Loucy (cell line): ENCODE data around the gene KDM6A.

Experiments used
- H2AFZ ChIP-seq: fragments of 200-600 bp; sonication (generic); 2 replicates; pipeline ENCODE4 v1.6.0; 2016; ENCODE audit warnings: antibody characterized with exemption, mild to moderate bottlenecking, low read length, moderate library complexity
- H3F3A ChIP-seq: fragments of 200-600 bp; 2 replicates; pipeline ENCODE4 v1.6.0; 2016; ENCODE audit warnings: antibody characterized with exemption, low read depth, mild to moderate bottlenecking
- H3K27me3 ChIP-seq: fragments of 200-600 bp; sonication (generic); 2 replicates; pipeline ENCODE4 v1.6.1; 2014; ENCODE audit warnings: low read length, mild to moderate bottlenecking; ENCODE audit not compliant: insufficient read depth, poor library complexity, severe bottlenecking
- H3K36me3 ChIP-seq: fragments of 200-600 bp; sonication (generic); 2 replicates; pipeline ENCODE4 v1.6.1; 2016; ENCODE audit warnings: low read length; ENCODE audit not compliant: insufficient read depth
- H3K4me1 ChIP-seq: fragments of 200-600 bp; sonication (generic); 2 replicates; pipeline ENCODE4 v1.5.1; 2014; ENCODE audit warnings: low read length, mild to moderate bottlenecking; ENCODE audit not compliant: insufficient read depth, poor library complexity, severe bottlenecking
- H3K4me2 ChIP-seq: fragments of 200-600 bp; sonication (generic); 2 replicates; pipeline ENCODE4 v1.6.0; 2014; ENCODE audit warnings: antibody characterized with exemption, low read length, low read depth, mild to moderate bottlenecking; ENCODE audit not compliant: poor library complexity, severe bottlenecking
- H3K4me3 ChIP-seq: fragments of 200-600 bp; sonication (generic); 2 replicates; pipeline ENCODE4 v1.5.1; 2014; ENCODE audit warnings: low read length, mild to moderate bottlenecking, mixed read lengths; ENCODE audit not compliant: poor library complexity, severe bottlenecking
- H3K79me2 ChIP-seq: fragments of 200-600 bp; sonication (generic); 2 replicates; pipeline ENCODE4 v1.6.1; 2014; ENCODE audit warnings: low read length; ENCODE audit not compliant: insufficient read depth
- H3K9ac ChIP-seq: fragments of 200-600 bp; sonication (generic); 2 replicates; pipeline ENCODE4 v1.6.0; 2014; ENCODE audit warnings: mild to moderate bottlenecking, low read depth, low read length, moderate library complexity; ENCODE audit not compliant: poor library complexity, severe bottlenecking
- H3K9me2 ChIP-seq: fragments of 200-600 bp; sonication (generic); replicated peaks from 2 replicates; pipeline ENCODE4 v1.6.1; 2016; ENCODE audit warnings: low read depth, low read length, mixed read lengths
- H3K9me3 ChIP-seq: fragments of 200-600 bp; sonication (generic); 2 replicates; pipeline ENCODE4 v1.6.1; 2014; ENCODE audit warnings: mild to moderate bottlenecking, antibody characterized with exemption, low read length, low read depth; ENCODE audit not compliant: insufficient read depth
- H4K20me1 ChIP-seq: fragments of 200-600 bp; sonication (generic); 2 replicates; pipeline ENCODE4 v1.6.0; 2014; ENCODE audit warnings: antibody characterized with exemption, low read length, mild to moderate bottlenecking; ENCODE audit not compliant: insufficient read depth, poor library complexity, severe bottlenecking
- EZH2phosphoT487 ChIP-seq: fragments of 200-600 bp; IDR thresholded peaks from 2 replicates; pipeline ENCODE4 v1.6.1; 2018; ENCODE audit warnings: antibody characterized with exemption, mild to moderate bottlenecking, moderate library complexity, borderline replicate concordance
- TF ChIP-seq, protein P1 (sequence below): fragments of 200-600 bp; sonication (generic); conservative IDR thresholded peaks from 2 replicates; pipeline ENCODE4 v1.5.1; 2014; ENCODE audit warnings: mild to moderate bottlenecking, antibody characterized with exemption, low read length

The KDM6A gene

GRCh38 chrX:44913656-44914531 lies 40.9 kb downstream of the KDM6A start:
- Histone ChIP-seq H3K9me3 (no peaks in the 10 kb centered on the region), H4K20me1 (peaks cover 29% of the 10 kb centered on the region), H3F3A (no peaks in the 10 kb centered on the region), H3K27me3 (no peaks in the 10 kb centered on the region), H3K9me2 (no peaks in the 10 kb centered on the region), H3K79me2 (peaks cover 76% of the 10 kb centered on the region), H3K9ac (no peak overlapping the region), H3K4me2 (no peak overlapping the region), H3K4me3 (no peak overlapping the region), H3K4me1 (peaks cover 4% of the 10 kb centered on the region), H2AFZ (no peak overlapping the region), H3K36me3 (no peaks in the 10 kb centered on the region)
- TF ChIP-seq, protein P1, sequence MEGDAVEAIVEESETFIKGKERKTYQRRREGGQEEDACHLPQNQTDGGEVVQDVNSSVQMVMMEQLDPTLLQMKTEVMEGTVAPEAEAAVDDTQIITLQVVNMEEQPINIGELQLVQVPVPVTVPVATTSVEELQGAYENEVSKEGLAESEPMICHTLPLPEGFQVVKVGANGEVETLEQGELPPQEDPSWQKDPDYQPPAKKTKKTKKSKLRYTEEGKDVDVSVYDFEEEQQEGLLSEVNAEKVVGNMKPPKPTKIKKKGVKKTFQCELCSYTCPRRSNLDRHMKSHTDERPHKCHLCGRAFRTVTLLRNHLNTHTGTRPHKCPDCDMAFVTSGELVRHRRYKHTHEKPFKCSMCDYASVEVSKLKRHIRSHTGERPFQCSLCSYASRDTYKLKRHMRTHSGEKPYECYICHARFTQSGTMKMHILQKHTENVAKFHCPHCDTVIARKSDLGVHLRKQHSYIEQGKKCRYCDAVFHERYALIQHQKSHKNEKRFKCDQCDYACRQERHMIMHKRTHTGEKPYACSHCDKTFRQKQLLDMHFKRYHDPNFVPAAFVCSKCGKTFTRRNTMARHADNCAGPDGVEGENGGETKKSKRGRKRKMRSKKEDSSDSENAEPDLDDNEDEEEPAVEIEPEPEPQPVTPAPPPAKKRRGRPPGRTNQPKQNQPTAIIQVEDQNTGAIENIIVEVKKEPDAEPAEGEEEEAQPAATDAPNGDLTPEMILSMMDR, result no peak
- TF ChIP-seq EZH2phosphoT487, result no peak

GRCh38 chrX:44914532-44915198 lies 41.7 kb downstream of the KDM6A start:
- peaks cover 27% of the 10 kb centered on the region for H4K20me1 ChIP-seq
- no peaks in the 10 kb centered on the region for H3F3A ChIP-seq
- no peaks in the 10 kb centered on the region for H3K9me3 ChIP-seq
- H3K27me3 ChIP-seq, result no peaks in the 10 kb centered on the region
- no peak for TF ChIP-seq EZH2phosphoT487
- TF ChIP-seq, protein P1, result no peak
- H3K36me3 ChIP-seq, result no peaks in the 10 kb centered on the region
- no peak overlapping the region for H3K4me3 ChIP-seq
- H3K4me1 ChIP-seq, result peaks cover 4% of the 10 kb centered on the region
- H3K4me2 ChIP-seq, result no peak overlapping the region
- H3K9ac ChIP-seq, result no peak overlapping the region
- no peak overlapping the region for H2AFZ ChIP-seq
- H3K79me2 ChIP-seq, result peaks cover 76% of the 10 kb centered on the region
- H3K9me2 ChIP-seq, result no peaks in the 10 kb centered on the region

GRCh38 chrX:44915361-44915868 lies 42.4 kb downstream of the KDM6A start:
- H3K4me1 ChIP-seq, result peaks cover 4% of the 10 kb centered on the region
- no peak overlapping the region for H3K4me2 ChIP-seq
- H3K9me2 ChIP-seq, result no peaks in the 10 kb centered on the region
- H3F3A ChIP-seq, result no peaks in the 10 kb centered on the region
- H2AFZ ChIP-seq, result no peak overlapping the region
- H3K27me3 ChIP-seq, result no peaks in the 10 kb centered on the region
- TF ChIP-seq, protein P1, result no peak
- no peak for TF ChIP-seq EZH2phosphoT487
- no peaks in the 10 kb centered on the region for H3K9me3 ChIP-seq
- no peaks in the 10 kb centered on the region for H3K36me3 ChIP-seq
- H3K79me2 ChIP-seq, result peaks cover 74% of the 10 kb centered on the region
- H3K4me3 ChIP-seq, result no peak overlapping the region
- H3K9ac ChIP-seq, result no peak overlapping the region
- H4K20me1 ChIP-seq, result peaks cover 26% of the 10 kb centered on the region
